ENCODE measurements around the gene CASP6. TPM values are rescaled to one million over a fixed set of nuclear protein-coding genes. Genes with fewer than 3 reads are reported as not detected.

Gene CASP6
- total and polyA plus RNA-seq, 11 donors: 3.5 to 16.4 (median 5.7) TPM

DNA sequence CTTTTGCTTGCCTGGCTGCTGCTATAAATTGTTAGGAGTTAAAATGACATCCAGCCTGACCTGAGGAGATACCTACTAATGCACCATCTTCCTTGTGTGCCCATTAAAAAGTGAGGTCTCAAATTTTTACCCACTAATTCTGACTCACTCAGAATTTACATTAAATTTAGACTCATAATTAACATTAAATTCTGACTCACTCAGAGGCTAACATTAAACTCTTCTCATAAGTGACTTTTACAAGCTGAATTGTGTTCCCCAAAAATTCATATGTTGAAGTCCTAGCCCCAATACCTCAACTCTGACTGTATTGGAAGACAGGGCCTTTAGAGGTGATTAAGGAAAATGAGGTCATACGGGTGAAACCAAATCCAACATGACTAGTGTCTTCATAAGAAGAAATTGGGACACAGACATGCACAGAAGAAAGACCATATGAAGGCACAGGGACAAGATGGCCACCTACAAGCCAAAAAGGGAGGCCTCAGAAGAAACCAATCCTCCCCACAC lies 11.8 kb downstream of the CASP6 start:
- peaks cover 0 to 4% (median 0%) of the 10 kb centered on the region in 12 donors for H3K4me1 ChIP-seq
- H3K27ac ChIP-seq: no peak overlapping the region
- peaks cover 0 to 94% (median 67%) of the 10 kb centered on the region in 9 donors for H3K36me3 ChIP-seq
- intact Hi-C loops (cut with DNase I): no loop called here
- H3K4me3 ChIP-seq: no peak overlapping the region
- H3K9me3 ChIP-seq: no peaks in the 10 kb centered on the region
- no peak for TF ChIP-seq POLR2A (IDR thresholded peaks at IDR 0.05)
- TF ChIP-seq, protein P1, sequence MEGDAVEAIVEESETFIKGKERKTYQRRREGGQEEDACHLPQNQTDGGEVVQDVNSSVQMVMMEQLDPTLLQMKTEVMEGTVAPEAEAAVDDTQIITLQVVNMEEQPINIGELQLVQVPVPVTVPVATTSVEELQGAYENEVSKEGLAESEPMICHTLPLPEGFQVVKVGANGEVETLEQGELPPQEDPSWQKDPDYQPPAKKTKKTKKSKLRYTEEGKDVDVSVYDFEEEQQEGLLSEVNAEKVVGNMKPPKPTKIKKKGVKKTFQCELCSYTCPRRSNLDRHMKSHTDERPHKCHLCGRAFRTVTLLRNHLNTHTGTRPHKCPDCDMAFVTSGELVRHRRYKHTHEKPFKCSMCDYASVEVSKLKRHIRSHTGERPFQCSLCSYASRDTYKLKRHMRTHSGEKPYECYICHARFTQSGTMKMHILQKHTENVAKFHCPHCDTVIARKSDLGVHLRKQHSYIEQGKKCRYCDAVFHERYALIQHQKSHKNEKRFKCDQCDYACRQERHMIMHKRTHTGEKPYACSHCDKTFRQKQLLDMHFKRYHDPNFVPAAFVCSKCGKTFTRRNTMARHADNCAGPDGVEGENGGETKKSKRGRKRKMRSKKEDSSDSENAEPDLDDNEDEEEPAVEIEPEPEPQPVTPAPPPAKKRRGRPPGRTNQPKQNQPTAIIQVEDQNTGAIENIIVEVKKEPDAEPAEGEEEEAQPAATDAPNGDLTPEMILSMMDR (IDR thresholded peaks at IDR 0.05): no peak
- no peak for ATAC-seq
- DNase-seq: no peak
- 91 to 100% (median 98%) methylated on average over 1 of the region's 1 CpG for WGBS, 4 donors
- no peaks in the 10 kb centered on the region for H3K27me3 ChIP-seq

DNA sequence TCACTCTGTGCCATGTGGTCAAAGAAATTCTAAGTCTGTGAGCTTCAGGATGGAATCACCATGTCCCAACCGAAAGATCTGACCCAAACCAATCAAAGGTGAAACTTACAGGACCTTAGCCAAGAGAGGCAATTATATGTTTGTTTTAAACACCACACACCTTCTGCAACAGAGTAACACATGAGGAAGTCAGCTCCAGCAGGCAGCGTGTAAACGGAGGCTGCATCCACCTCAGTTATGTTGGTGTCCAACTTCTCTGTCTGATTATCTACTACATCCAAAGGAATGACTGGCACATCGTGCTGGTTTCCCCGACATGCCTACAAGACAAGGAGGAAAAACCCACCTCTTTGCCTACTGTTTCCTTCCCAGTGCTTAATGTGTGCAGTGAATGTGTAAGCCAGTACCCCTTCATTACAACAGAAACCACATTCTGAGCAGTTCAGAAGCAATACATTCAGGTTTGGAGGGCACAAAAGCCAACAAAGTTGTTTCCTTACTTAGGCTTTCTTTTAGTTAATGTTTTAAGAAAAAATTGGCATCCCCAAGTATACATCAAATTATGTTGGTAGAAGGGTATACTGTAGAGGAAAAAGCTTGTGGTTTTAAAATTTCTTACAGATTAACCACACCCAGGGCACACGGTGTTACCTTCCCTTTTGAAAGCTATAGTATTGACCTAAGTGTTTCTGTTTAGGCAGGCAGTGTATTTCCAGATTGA lies 12.4 kb downstream of the CASP6 start:
- TF ChIP-seq, protein P1 (IDR thresholded peaks at IDR 0.05): no peak
- no peak for TF ChIP-seq POLR2A (IDR thresholded peaks at IDR 0.05)
- no peak overlapping the region for H3K27ac ChIP-seq
- H3K27me3 ChIP-seq: no peaks in the 10 kb centered on the region
- intact Hi-C loops (cut with DNase I): no loop called here
- no peaks in the 10 kb centered on the region for H3K9me3 ChIP-seq
- DNase-seq (no peak), ATAC-seq (no peak)
- 90 to 93% (median 92%) methylated on average over 6 of the region's 6 CpGs for WGBS, 4 donors
- H3K4me1 ChIP-seq: peaks cover 0 to 4% (median 0%) of the 10 kb centered on the region in 12 donors
- peaks cover 0 to 93% (median 67%) of the 10 kb centered on the region in 9 donors for H3K36me3 ChIP-seq
- H3K4me3 ChIP-seq: no peak overlapping the region

DNA sequence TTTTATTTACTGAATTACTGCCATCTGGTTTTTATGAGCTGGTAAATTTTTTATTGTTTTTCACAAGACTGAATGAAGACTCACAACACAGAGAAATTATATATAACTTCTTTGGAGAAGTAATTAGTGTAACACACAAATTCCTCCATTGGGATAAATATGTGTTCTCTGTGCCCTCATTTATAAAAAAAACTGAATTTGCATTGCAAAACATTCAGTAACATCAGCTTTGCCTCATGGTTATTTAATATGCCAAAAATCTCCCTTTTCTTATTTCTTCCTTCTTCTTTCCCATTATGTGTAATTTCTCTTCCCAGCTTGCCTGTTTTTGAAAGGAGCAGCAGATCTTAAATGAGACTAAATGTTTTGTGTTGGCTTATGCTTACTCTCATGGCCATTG lies 18.5 kb downstream of the CASP6 start:
- DNase-seq (no peak), ATAC-seq (no peak)
- intact Hi-C loops (cut with DNase I): no loop called here
- Histone ChIP-seq H3K4me3 (no peak overlapping the region), H3K36me3 (peaks cover 0 to 56% (median 36%) of the 10 kb centered on the region in 9 donors), H3K27me3 (no peaks in the 10 kb centered on the region), H3K9me3 (no peaks in the 10 kb centered on the region), H3K27ac (no peak overlapping the region), H3K4me1 (no peaks in the 10 kb centered on the region)
- no peak for TF ChIP-seq POLR2A (IDR thresholded peaks at IDR 0.05)
- TF ChIP-seq, protein P1 (IDR thresholded peaks at IDR 0.05): no peak

DNA sequence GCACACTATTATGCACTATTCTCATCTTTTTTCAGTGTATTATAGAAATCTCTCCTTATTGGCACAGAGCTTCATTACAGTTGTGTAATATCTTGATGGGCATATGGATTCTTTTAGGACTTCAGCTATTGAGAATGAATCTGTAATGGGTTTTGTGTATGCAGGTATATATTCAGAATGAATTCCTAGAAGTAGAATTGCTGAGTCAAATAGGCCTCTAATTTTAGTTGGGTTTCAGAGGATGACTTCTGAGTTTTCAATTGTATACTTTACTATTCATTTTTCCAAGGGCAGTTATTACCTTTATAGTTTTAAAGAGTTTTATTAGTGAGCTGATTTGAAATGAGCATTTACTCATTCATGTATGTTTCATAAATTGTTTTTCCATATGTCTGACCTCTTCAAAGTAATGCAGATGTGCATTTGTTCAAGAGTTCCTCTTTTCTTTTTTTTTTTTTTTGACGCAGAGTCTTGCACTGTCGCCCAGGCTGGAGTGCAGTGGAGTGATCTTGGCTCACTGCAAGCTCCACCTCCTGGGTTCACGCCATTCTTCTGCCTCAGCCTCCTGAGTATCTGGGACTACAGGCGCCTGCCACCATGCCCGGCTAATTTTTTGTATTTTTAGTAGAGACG lies 19.5 kb downstream of the CASP6 start:
- no peak for ATAC-seq
- Histone ChIP-seq H3K27ac (no peak overlapping the region), H3K4me3 (no peak overlapping the region), H3K9me3 (no peaks in the 10 kb centered on the region), H3K27me3 (no peaks in the 10 kb centered on the region), H3K36me3 (peaks cover 0 to 47% (median 29%) of the 10 kb centered on the region in 9 donors), H3K4me1 (no peaks in the 10 kb centered on the region)
- intact Hi-C loops (cut with DNase I): no loop called here
- 88 to 93% (median 89%) methylated on average over 6 of the region's 6 CpGs for WGBS, 4 donors
- TF ChIP-seq POLR2A (IDR thresholded peaks at IDR 0.05): no peak
- TF ChIP-seq, protein P1 (IDR thresholded peaks at IDR 0.05): no peak
- no peak for DNase-seq

All from heart left ventricle (tissue), 16 donors.